ENCODE results near the gene IFNLR1.

The IFNLR1 gene

DNA sequence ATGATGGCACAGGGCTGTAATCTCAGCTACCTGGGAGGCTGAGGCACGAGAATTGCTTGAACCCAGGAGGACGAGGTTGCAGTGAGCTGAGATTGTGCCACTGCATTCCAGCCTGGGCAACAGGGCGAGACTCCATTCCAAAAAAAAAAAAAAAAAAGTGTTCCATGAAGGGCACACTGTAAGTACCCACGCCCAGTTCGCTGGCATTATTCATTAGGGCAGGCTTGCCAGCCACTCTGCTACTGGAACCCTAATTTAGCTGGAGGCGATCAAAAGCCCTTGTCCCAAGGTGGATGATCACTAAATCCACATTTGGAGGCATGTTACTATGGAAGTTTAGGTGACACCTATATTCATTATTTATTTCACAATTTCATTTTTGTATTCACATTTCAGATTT lies 5.0 kb downstream of the IFNLR1 start:
- TF ChIP-seq REST (IDR thresholded peaks at IDR 0.05; ENCODE audit: low read depth) (no peak), CREB1 (IDR thresholded peaks at IDR 0.05; ENCODE audit: low read depth) (no peak), TCF12 (IDR thresholded peaks at IDR 0.05; ENCODE audit: low read depth) (no peak), FOXM1 (IDR thresholded peaks at IDR 0.05; ENCODE audit: borderline replicate concordance, low read depth) (no peak), RAD21 (IDR thresholded peaks at IDR 0.05; ENCODE audit: low read depth) (no peak), NFIC (IDR thresholded peaks at IDR 0.05) (no peak)

- TF ChIP-seq NFIC (IDR thresholded peaks at IDR 0.05) (no peak), YY1 (IDR thresholded peaks at IDR 0.05; ENCODE audit: low read depth) (no peak), CREB1 (IDR thresholded peaks at IDR 0.05; ENCODE audit: low read depth) (no peak), EGR1 (IDR thresholded peaks at IDR 0.05) (no peak), EP300 (IDR thresholded peaks at IDR 0.05; ENCODE audit: borderline replicate concordance) (no peak), TCF12 (IDR thresholded peaks at IDR 0.05; ENCODE audit: low read depth) (no peak), CEBPB (IDR thresholded peaks at IDR 0.05) (no peak), ZBTB7A (IDR thresholded peaks at IDR 0.05; ENCODE audit: low read depth) (no peak), USF1 (IDR thresholded peaks at IDR 0.05) (no peak), REST (IDR thresholded peaks at IDR 0.05; ENCODE audit: low read depth) (no peak), MAX (IDR thresholded peaks at IDR 0.05) (no peak), TAF1 (IDR thresholded peaks at IDR 0.05; ENCODE audit: low read depth) (no peak), TEAD4 (IDR thresholded peaks at IDR 0.05) (no peak), RAD21 (IDR thresholded peaks at IDR 0.05; ENCODE audit: low read depth) (no peak)
Measured at GRCh38 chr1:24181619-24182018, 5.5 kb downstream of the IFNLR1 start.

DNA sequence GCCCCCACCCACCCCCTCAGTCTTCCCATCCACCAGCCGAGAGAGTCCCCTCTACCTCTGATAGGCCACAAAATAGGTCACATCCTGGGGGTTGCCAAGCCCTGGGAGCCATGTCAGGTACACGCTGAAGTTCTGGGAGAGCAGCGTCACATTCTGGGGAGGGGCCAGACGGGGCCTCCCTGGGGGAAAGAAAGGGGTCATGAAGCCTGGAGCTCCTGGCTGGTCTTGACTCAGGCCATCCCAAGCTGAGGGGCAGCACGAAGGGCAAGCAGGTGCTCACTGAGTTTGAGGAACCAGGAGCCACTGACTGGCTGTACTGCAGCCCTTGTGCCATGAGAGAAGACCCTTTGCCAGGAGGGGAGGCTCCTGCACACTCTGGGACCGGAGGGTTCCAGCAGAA lies 6.4 kb downstream of the IFNLR1 start:
- no peak for TF ChIP-seq TAF1 (IDR thresholded peaks at IDR 0.05; ENCODE audit: low read depth)
- no peak for TF ChIP-seq TEAD4 (IDR thresholded peaks at IDR 0.05)
- TF ChIP-seq USF1 (IDR thresholded peaks at IDR 0.05), result no peak
- TF ChIP-seq NFIC (IDR thresholded peaks at IDR 0.05), result no peak
- TF ChIP-seq REST (IDR thresholded peaks at IDR 0.05; ENCODE audit: low read depth), result no peak
- no peak for TF ChIP-seq CREB1 (IDR thresholded peaks at IDR 0.05; ENCODE audit: low read depth)
- no peak for TF ChIP-seq CEBPB (IDR thresholded peaks at IDR 0.05)
- no peak for TF ChIP-seq MAX (IDR thresholded peaks at IDR 0.05)
- TF ChIP-seq TCF12 (IDR thresholded peaks at IDR 0.05; ENCODE audit: low read depth), result no peak
- TF ChIP-seq YY1 (IDR thresholded peaks at IDR 0.05; ENCODE audit: low read depth), result no peak
- no peak for TF ChIP-seq FOXM1 (IDR thresholded peaks at IDR 0.05; ENCODE audit: borderline replicate concordance, low read depth)
- no peak for TF ChIP-seq EGR1 (IDR thresholded peaks at IDR 0.05)
- TF ChIP-seq ZBTB7A (IDR thresholded peaks at IDR 0.05; ENCODE audit: low read depth), result no peak
- TF ChIP-seq RAD21 (IDR thresholded peaks at IDR 0.05; ENCODE audit: low read depth), result no peak
- no peak for TF ChIP-seq EP300 (IDR thresholded peaks at IDR 0.05; ENCODE audit: borderline replicate concordance)

GRCh38 chr1:24179251-24179840 lies 7.7 kb downstream of the IFNLR1 start:
- TF ChIP-seq CREB1 (IDR thresholded peaks at IDR 0.05; ENCODE audit: low read depth), result no peak
- no peak for TF ChIP-seq CEBPB (IDR thresholded peaks at IDR 0.05)
- TF ChIP-seq TCF12 (IDR thresholded peaks at IDR 0.05; ENCODE audit: low read depth), result no peak
- TF ChIP-seq NFIC (IDR thresholded peaks at IDR 0.05), result no peak
- TF ChIP-seq FOXM1 (IDR thresholded peaks at IDR 0.05; ENCODE audit: borderline replicate concordance, low read depth), result no peak
- TF ChIP-seq EGR1 (IDR thresholded peaks at IDR 0.05), result no peak
- TF ChIP-seq MAX (IDR thresholded peaks at IDR 0.05), result no peak
- no peak for TF ChIP-seq TEAD4 (IDR thresholded peaks at IDR 0.05)
